ENCODE measurements around the gene DIAPH3.
"Not testable (repeated sequence)": the region's sequence is repeated elsewhere in the genome, so short reads cannot be mapped to it uniquely, and the experiment has no call there.

DIAPH3 gene

GRCh38 chr13:60095300-60095699, 68.4 kb downstream of the DIAPH3 start:
- Histone ChIP-seq H3K27ac (ENCODE audit: insufficient read depth, low read depth, low read length, poor library complexity, severe bottlenecking) (no peak overlapping the region), H3K27me3 (ENCODE audit: control insufficient read depth, insufficient read depth, low read length, poor library complexity, severe bottlenecking) (no peaks in the 10 kb centered on the region), H3K9me3 (ENCODE audit: control insufficient read depth, low read length) (no peaks in the 10 kb centered on the region), H3K36me3 (ENCODE audit: control insufficient read depth, insufficient read depth, low read length) (no peaks in the 10 kb centered on the region), H3K4me1 (ENCODE audit: control insufficient read depth, insufficient read depth, low read length) (no peaks in the 10 kb centered on the region), H3K4me3 (ENCODE audit: insufficient read depth, low read depth, low read length) (no peak overlapping the region)
- 89 to 93% methylated on average over 2 of the region's 2 CpGs for WGBS, 2 experiments

GRCh38 chr13:60094385-60095088, 69.2 kb downstream of the DIAPH3 start:
- Histone ChIP-seq H3K9me3 (ENCODE audit: control insufficient read depth, low read length) (no peaks in the 10 kb centered on the region), H3K27me3 (ENCODE audit: control insufficient read depth, insufficient read depth, low read length, poor library complexity, severe bottlenecking) (no peaks in the 10 kb centered on the region), H3K36me3 (ENCODE audit: control insufficient read depth, insufficient read depth, low read length) (no peaks in the 10 kb centered on the region), H3K4me3 (ENCODE audit: insufficient read depth, low read depth, low read length) (no peak overlapping the region), H3K27ac (ENCODE audit: insufficient read depth, low read depth, low read length, poor library complexity, severe bottlenecking) (no peak overlapping the region), H3K4me1 (ENCODE audit: control insufficient read depth, insufficient read depth, low read length) (no peaks in the 10 kb centered on the region)
- 91 to 94% methylated on average over 6 to 8 of the region's 8 CpGs for WGBS, 2 experiments

- H3K4me1 ChIP-seq (ENCODE audit: control insufficient read depth, insufficient read depth, low read length), result no peaks in the 10 kb centered on the region
- 89 to 97% methylated on average over 2 to 3 of the region's 3 CpGs for WGBS, 2 experiments
- H3K9me3 ChIP-seq (ENCODE audit: control insufficient read depth, low read length), result no peaks in the 10 kb centered on the region
- no peak overlapping the region for H3K4me3 ChIP-seq (ENCODE audit: insufficient read depth, low read depth, low read length)
- H3K27me3 ChIP-seq (ENCODE audit: control insufficient read depth, insufficient read depth, low read length, poor library complexity, severe bottlenecking), result no peaks in the 10 kb centered on the region
- no peak overlapping the region for H3K27ac ChIP-seq (ENCODE audit: insufficient read depth, low read depth, low read length, poor library complexity, severe bottlenecking)
- no peaks in the 10 kb centered on the region for H3K36me3 ChIP-seq (ENCODE audit: control insufficient read depth, insufficient read depth, low read length)
Observed at GRCh38 chr13:60093425-60094019, 70.2 kb downstream of the DIAPH3 start.

- Histone ChIP-seq H3K4me1 (ENCODE audit: control insufficient read depth, insufficient read depth, low read length) (no peaks in the 10 kb centered on the region), H3K4me3 (ENCODE audit: insufficient read depth, low read depth, low read length) (no peak overlapping the region), H3K27ac (ENCODE audit: insufficient read depth, low read depth, low read length, poor library complexity, severe bottlenecking) (no peak overlapping the region), H3K36me3 (ENCODE audit: control insufficient read depth, insufficient read depth, low read length) (no peaks in the 10 kb centered on the region), H3K9me3 (ENCODE audit: control insufficient read depth, low read length) (no peaks in the 10 kb centered on the region), H3K27me3 (ENCODE audit: control insufficient read depth, insufficient read depth, low read length, poor library complexity, severe bottlenecking) (no peaks in the 10 kb centered on the region)
- WGBS, 2 experiments, result 97 to 98% methylated on average over 2 of the region's 2 CpGs
Observed at GRCh38 chr13:60091573-60091972, 72.2 kb downstream of the DIAPH3 start.

GRCh38 chr13:60090574-60090973, 73.2 kb downstream of the DIAPH3 start:
- H3K4me3 ChIP-seq (ENCODE audit: insufficient read depth, low read depth, low read length), result no peak overlapping the region
- H3K27me3 ChIP-seq (ENCODE audit: control insufficient read depth, insufficient read depth, low read length, poor library complexity, severe bottlenecking), result no peaks in the 10 kb centered on the region
- H3K36me3 ChIP-seq (ENCODE audit: control insufficient read depth, insufficient read depth, low read length), result no peaks in the 10 kb centered on the region
- no peak overlapping the region for H3K27ac ChIP-seq (ENCODE audit: insufficient read depth, low read depth, low read length, poor library complexity, severe bottlenecking)
- no peaks in the 10 kb centered on the region for H3K4me1 ChIP-seq (ENCODE audit: control insufficient read depth, insufficient read depth, low read length)
- H3K9me3 ChIP-seq (ENCODE audit: control insufficient read depth, low read length), result no peaks in the 10 kb centered on the region

GRCh38 chr13:60083780-60084179, 79.9 kb downstream of the DIAPH3 start:
- not testable (repeated sequence) for H3K36me3 ChIP-seq (ENCODE audit: control insufficient read depth, insufficient read depth, low read length); H3K4me1 ChIP-seq (ENCODE audit: control insufficient read depth, insufficient read depth, low read length); H3K4me3 ChIP-seq (ENCODE audit: insufficient read depth, low read depth, low read length); H3K27ac ChIP-seq (ENCODE audit: insufficient read depth, low read depth, low read length, poor library complexity, severe bottlenecking); H3K9me3 ChIP-seq (ENCODE audit: control insufficient read depth, low read length); H3K27me3 ChIP-seq (ENCODE audit: control insufficient read depth, insufficient read depth, low read length, poor library complexity, severe bottlenecking)
- 87% methylated on average over 2 of the region's 2 CpGs for WGBS, 2 experiments

- H3K9me3 ChIP-seq (ENCODE audit: control insufficient read depth, low read length), result no peaks in the 10 kb centered on the region
- H3K4me3 ChIP-seq (ENCODE audit: insufficient read depth, low read depth, low read length), result no peak overlapping the region
- no peaks in the 10 kb centered on the region for H3K27me3 ChIP-seq (ENCODE audit: control insufficient read depth, insufficient read depth, low read length, poor library complexity, severe bottlenecking)
- no peaks in the 10 kb centered on the region for H3K36me3 ChIP-seq (ENCODE audit: control insufficient read depth, insufficient read depth, low read length)
- no peak overlapping the region for H3K27ac ChIP-seq (ENCODE audit: insufficient read depth, low read depth, low read length, poor library complexity, severe bottlenecking)
- no peaks in the 10 kb centered on the region for H3K4me1 ChIP-seq (ENCODE audit: control insufficient read depth, insufficient read depth, low read length)
- 93 to 94% methylated on average over 1 of the region's 1 CpG for WGBS, 2 experiments
Observed at GRCh38 chr13:60080850-60081249, 82.9 kb downstream of the DIAPH3 start.

- no peaks in the 10 kb centered on the region for H3K27me3 ChIP-seq (ENCODE audit: control insufficient read depth, insufficient read depth, low read length, poor library complexity, severe bottlenecking)
- no peaks in the 10 kb centered on the region for H3K36me3 ChIP-seq (ENCODE audit: control insufficient read depth, insufficient read depth, low read length)
- no peaks in the 10 kb centered on the region for H3K9me3 ChIP-seq (ENCODE audit: control insufficient read depth, low read length)
- H3K27ac ChIP-seq (ENCODE audit: insufficient read depth, low read depth, low read length, poor library complexity, severe bottlenecking), result no peak overlapping the region
- no peaks in the 10 kb centered on the region for H3K4me1 ChIP-seq (ENCODE audit: control insufficient read depth, insufficient read depth, low read length)
- no peak overlapping the region for H3K4me3 ChIP-seq (ENCODE audit: insufficient read depth, low read depth, low read length)
- WGBS, 2 experiments, result 93 to 98% methylated on average over 1 of the region's 1 CpG
Observed at GRCh38 chr13:60078226-60078625, 85.5 kb downstream of the DIAPH3 start.

- Histone ChIP-seq H3K27ac (ENCODE audit: insufficient read depth, low read depth, low read length, poor library complexity, severe bottlenecking) (no peak overlapping the region), H3K4me1 (ENCODE audit: control insufficient read depth, insufficient read depth, low read length) (no peaks in the 10 kb centered on the region), H3K27me3 (ENCODE audit: control insufficient read depth, insufficient read depth, low read length, poor library complexity, severe bottlenecking) (no peaks in the 10 kb centered on the region), H3K9me3 (ENCODE audit: control insufficient read depth, low read length) (no peaks in the 10 kb centered on the region), H3K36me3 (ENCODE audit: control insufficient read depth, insufficient read depth, low read length) (no peaks in the 10 kb centered on the region), H3K4me3 (ENCODE audit: insufficient read depth, low read depth, low read length) (no peak overlapping the region)
- WGBS, 2 experiments, result 96 to 97% methylated on average over 2 of the region's 2 CpGs
Observed at GRCh38 chr13:60075850-60076249, 87.9 kb downstream of the DIAPH3 start.

GRCh38 chr13:60074397-60074796, 89.3 kb downstream of the DIAPH3 start:
- no peaks in the 10 kb centered on the region for H3K36me3 ChIP-seq (ENCODE audit: control insufficient read depth, insufficient read depth, low read length)
- 83 to 84% methylated on average over 1 to 2 of the region's 2 CpGs for WGBS, 2 experiments
- H3K9me3 ChIP-seq (ENCODE audit: control insufficient read depth, low read length), result no peaks in the 10 kb centered on the region
- H3K4me1 ChIP-seq (ENCODE audit: control insufficient read depth, insufficient read depth, low read length), result no peaks in the 10 kb centered on the region
- H3K27ac ChIP-seq (ENCODE audit: insufficient read depth, low read depth, low read length, poor library complexity, severe bottlenecking), result no peak overlapping the region
- no peaks in the 10 kb centered on the region for H3K27me3 ChIP-seq (ENCODE audit: control insufficient read depth, insufficient read depth, low read length, poor library complexity, severe bottlenecking)
- H3K4me3 ChIP-seq (ENCODE audit: insufficient read depth, low read depth, low read length), result no peak overlapping the region

Data from ectodermal cell (in vitro differentiated cells).